Choroid plexus epithelial cell (primary cell): ENCODE results near the gene GPRIN1.

Source experiments
- DNase-seq: peaks from one replicate; pipeline ENCODE4 v3.0.0-alpha.2; 2010; ENCODE audit warnings: low read depth
- H3K4me3 ChIP-seq: 2 replicates; pipeline ENCODE4 v1.5.1; 2011; ENCODE audit warnings: low read depth, mild to moderate bottlenecking, control low read depth, low read length, moderate library complexity
- TF ChIP-seq, protein P1 (sequence below): conservative IDR thresholded peaks from 2 replicates; pipeline ENCODE4 v1.5.1; 2011; ENCODE audit warnings: low read depth, mild to moderate bottlenecking, control low read depth, inconsistent platforms, low read length, moderate library complexity

The GPRIN1 gene

GRCh38 chr5:176653401-176654385 lies 43.7 kb upstream of the GPRIN1 start:
- no peak for DNase-seq
- TF ChIP-seq, protein P1, sequence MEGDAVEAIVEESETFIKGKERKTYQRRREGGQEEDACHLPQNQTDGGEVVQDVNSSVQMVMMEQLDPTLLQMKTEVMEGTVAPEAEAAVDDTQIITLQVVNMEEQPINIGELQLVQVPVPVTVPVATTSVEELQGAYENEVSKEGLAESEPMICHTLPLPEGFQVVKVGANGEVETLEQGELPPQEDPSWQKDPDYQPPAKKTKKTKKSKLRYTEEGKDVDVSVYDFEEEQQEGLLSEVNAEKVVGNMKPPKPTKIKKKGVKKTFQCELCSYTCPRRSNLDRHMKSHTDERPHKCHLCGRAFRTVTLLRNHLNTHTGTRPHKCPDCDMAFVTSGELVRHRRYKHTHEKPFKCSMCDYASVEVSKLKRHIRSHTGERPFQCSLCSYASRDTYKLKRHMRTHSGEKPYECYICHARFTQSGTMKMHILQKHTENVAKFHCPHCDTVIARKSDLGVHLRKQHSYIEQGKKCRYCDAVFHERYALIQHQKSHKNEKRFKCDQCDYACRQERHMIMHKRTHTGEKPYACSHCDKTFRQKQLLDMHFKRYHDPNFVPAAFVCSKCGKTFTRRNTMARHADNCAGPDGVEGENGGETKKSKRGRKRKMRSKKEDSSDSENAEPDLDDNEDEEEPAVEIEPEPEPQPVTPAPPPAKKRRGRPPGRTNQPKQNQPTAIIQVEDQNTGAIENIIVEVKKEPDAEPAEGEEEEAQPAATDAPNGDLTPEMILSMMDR: no peak
- no peak overlapping the region for H3K4me3 ChIP-seq

- TF ChIP-seq, protein P1: no peak
- DNase-seq: no peak
These were observed 42.2 kb upstream of the GPRIN1 start for GRCh38 chr5:176652136-176652535.

DNA sequence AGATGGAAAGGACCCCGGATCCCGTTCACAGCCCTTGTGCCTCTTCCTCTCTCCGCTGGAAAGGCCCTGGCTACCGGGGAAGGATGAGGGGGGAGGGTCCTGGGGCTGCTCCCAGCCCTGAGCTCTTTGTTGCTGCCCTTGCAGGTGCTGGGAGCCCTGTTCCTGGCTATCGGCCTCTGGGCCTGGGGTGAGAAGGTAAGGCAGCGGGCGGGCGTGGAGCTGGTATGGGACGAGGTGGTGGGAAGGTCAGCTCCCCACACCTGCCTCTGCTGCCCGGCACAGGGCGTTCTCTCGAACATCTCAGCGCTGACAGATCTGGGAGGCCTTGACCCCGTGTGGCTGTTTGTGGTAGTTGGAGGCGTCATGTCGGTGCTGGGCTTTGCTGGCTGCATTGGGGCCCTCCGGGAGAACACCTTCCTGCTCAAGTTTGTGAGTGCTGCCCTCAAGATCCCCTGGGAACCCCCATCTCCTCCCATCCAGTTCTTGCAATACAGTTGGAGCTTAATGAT lies 41.6 kb upstream of the GPRIN1 start:
- no peak for DNase-seq
- TF ChIP-seq, protein P1: no peak
- no peak overlapping the region for H3K4me3 ChIP-seq

More at GRCh38 chr5:176652136-176652535, 42.2 kb upstream of the GPRIN1 start:
- no peak overlapping the region for H3K4me3 ChIP-seq

DNA sequence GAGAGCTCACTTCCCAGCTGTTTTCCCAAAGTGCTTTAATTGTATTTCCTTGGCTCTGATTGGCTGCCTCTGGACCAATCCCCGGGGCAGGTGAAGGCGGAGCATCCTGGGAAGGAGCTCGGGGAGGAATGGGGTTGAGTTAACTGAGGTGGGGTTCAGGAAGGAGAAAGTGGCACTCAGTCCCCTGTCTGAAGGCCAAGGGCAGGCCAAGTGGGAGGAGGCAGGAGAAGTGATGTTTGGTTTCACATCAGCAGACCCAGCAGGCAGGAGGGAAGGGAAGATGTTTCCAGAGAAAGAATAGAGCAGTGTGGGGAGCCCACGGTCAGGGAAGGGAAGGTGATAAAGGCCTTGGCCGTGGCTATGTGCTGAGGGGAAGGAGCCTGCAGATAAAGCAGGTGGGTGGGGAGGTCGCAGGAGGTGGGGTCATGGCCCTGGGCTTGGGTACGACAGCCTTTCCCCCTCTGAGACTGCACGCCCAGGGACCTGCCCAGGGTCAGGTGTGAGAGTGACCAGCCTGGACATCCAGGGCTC lies 40.5 kb upstream of the GPRIN1 start:
- no peak for DNase-seq
- H3K4me3 ChIP-seq: no peak overlapping the region
- TF ChIP-seq, protein P1: no peak

DNA sequence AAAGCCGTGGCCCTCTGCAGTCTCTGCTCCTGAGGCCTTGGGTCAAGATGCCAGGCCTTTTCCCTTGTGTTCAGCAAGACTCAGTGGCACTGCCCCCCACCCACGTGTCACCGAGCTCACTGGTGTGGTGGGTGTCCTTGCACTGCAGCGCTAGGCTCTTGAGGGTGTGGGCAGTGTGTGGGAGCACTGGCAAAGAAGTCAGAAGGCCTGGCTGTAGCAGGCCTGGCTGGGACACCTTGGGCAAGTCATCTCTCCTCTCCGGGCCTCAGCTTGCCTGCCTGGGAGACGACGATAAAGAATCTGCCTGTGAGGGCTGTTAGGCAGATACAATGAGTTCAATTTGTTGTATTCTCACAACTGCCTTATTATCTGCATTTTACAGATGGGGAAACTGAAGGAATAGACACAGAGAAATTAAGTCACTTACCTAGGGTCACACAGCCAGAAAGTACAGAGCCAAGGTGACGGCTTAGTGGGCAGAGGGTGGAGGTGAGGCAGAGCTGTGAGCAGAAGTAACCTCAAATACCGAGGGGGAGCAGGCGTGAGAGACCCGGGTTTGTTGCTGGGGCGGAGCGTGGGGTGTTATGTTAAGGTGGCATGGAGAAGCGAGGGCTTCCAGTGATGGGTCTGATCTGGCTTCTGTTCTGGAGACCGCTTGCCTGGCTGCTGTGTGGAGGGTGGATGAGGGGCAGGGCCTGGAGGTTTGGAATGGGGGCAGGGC lies 38.7 kb upstream of the GPRIN1 start:
- TF ChIP-seq, protein P1: no peak
- no peak for DNase-seq
- H3K4me3 ChIP-seq: peak overlapping the region; percentile 74

DNA sequence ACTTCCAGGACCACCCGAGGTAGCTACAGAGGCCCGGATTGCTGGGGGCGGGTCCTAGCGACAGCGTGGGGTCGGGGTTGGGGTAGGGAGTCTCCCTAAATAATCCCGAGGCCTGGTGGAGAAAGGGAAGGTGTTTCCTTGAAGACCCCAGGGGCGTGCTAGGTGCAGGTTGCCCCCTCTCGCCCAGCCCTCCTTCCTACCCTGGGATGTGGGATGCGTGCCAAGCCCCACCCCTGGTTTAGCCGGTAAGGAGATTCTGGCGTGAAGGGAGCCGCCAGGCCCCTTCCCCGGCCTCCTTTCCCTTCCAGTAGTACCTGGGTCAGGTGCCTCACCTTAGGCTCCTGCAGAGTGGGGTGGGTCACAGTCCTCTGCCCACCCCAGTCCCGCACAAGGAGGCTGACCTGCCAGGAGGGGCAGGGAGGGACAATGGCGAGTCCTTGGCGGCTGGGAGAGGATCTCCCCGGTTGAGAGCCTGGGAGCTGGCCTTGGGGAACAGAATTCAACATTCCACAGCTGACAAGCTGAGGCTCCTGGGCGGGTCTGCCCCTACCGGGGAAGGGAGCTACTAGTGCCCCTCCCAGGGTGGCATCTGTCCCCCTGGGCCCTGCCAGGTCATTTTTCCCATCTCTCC lies 38.0 kb upstream of the GPRIN1 start:
- H3K4me3 ChIP-seq: peak overlapping the region; percentile 74
- TF ChIP-seq, protein P1: no peak
- peak; percentile 33 for DNase-seq
